Astrocyte of the spinal cord (primary cell): ENCODE results near the gene MYO15B.

Source experiments
- DNase-seq: peaks from one replicate; pipeline ENCODE4 v3.0.0; 2011; ENCODE audit warnings: low read depth, low spot score
- H3K4me3 ChIP-seq: 2 replicates; pipeline ENCODE4 v1.5.1; 2011; ENCODE audit warnings: low read depth, mild to moderate bottlenecking, low read length, moderate library complexity
- in situ Hi-C: cut with HindIII; loops from 2 replicates; pipeline ENCODE4 v1.10.0; 2017; ENCODE audit warnings: low sequenced_read_pairs
- TF ChIP-seq, protein P1 (sequence below): IDR thresholded peaks from 2 replicates; pipeline ENCODE4 v1.5.1; 2012; ENCODE audit warnings: low read depth, mild to moderate bottlenecking, low read length, inconsistent platforms

Gene MYO15B

GRCh38 chr17:75647921-75648320 is 60.3 kb downstream of the MYO15B start:
- TF ChIP-seq, protein P1, sequence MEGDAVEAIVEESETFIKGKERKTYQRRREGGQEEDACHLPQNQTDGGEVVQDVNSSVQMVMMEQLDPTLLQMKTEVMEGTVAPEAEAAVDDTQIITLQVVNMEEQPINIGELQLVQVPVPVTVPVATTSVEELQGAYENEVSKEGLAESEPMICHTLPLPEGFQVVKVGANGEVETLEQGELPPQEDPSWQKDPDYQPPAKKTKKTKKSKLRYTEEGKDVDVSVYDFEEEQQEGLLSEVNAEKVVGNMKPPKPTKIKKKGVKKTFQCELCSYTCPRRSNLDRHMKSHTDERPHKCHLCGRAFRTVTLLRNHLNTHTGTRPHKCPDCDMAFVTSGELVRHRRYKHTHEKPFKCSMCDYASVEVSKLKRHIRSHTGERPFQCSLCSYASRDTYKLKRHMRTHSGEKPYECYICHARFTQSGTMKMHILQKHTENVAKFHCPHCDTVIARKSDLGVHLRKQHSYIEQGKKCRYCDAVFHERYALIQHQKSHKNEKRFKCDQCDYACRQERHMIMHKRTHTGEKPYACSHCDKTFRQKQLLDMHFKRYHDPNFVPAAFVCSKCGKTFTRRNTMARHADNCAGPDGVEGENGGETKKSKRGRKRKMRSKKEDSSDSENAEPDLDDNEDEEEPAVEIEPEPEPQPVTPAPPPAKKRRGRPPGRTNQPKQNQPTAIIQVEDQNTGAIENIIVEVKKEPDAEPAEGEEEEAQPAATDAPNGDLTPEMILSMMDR, result no peak
- in situ Hi-C loops, result no loop called here
- DNase-seq, result no peak

GRCh38 chr17:75649687-75650086 is 62.1 kb downstream of the MYO15B start:
- no peak for DNase-seq
- H3K4me3 ChIP-seq, result no peak overlapping the region
- TF ChIP-seq, protein P1, result no peak
- in situ Hi-C loops, result no loop called here

More at GRCh38 chr17:75647921-75648320, 60.3 kb downstream of the MYO15B start:
- no peak overlapping the region for H3K4me3 ChIP-seq

DNA sequence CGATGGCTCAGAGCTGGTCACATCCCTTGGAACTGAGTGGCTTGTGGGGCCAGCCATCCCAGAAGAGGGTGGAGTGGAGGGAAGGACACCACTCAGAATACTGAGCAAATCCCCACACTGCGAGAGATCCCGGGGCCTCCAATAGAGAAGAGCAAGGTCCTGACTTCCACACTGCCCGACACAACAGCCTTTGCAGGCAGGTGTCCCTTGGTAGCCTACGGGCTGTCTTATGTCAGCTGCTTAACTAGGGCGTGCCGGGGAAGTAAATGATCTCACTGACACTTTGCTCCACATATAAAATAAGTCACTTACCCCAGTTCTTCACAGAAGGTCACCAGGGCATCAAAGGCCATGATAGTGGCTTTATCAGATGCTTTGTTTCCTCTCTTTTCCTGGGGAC is 63.3 kb downstream of the MYO15B start:
- in situ Hi-C loops, result no loop called here
- TF ChIP-seq, protein P1, result no peak

DNA sequence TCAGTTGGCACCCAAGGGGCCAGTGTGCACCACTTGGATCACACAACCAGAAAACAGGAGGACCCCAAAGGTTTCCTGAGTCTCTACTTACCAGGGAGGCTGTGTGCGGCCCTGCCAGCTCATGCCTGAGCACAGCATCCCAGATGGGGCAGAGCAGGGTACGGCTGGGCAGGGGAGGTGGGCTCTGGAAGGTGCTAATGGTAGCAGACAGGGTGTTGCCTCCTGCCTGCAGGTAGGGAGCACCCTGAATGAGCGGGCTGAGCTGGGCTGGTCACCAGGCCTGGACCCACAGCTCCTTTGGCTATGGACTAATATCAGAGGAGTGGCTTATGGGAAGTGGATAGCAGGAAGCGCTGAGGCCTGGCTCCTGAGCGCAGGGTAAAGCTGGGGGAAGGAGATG is 64.7 kb downstream of the MYO15B start:
- no peak overlapping the region for H3K4me3 ChIP-seq
- in situ Hi-C loops, result no loop called here
- DNase-seq, result no peak
- TF ChIP-seq, protein P1, result no peak

More for the DNA sequence above, 63.3 kb downstream of the MYO15B start:
- no peak for DNase-seq
- H3K4me3 ChIP-seq, result no peak overlapping the region

- no peak overlapping the region for H3K4me3 ChIP-seq
- in situ Hi-C loops, result no loop called here
- DNase-seq, result peak; percentile 16
- TF ChIP-seq, protein P1, result peak; percentile 93
Measured at GRCh38 chr17:75652934-75653549, 65.4 kb downstream of the MYO15B start.

GRCh38 chr17:75654176-75654575 is 66.6 kb downstream of the MYO15B start:
- DNase-seq, result no peak
- H3K4me3 ChIP-seq, result no peak overlapping the region
- TF ChIP-seq, protein P1, result no peak
- in situ Hi-C loops, result no loop called here
